Urinary bladder (tissue), 4 donors: ENCODE measurements around the gene PROCR. TPM values are rescaled to one million over a fixed set of nuclear protein-coding genes. Genes with fewer than 3 reads are reported as not detected.

Experiments used
- DNase-seq: peaks from one replicate; pipeline ENCODE4 v3.0.0-alpha.2; 2015; ENCODE audit errors: extremely low spot score
- H3K27ac ChIP-seq: one replicate; pipeline ENCODE4 v1.5.1; 2013; ENCODE audit warnings: low read depth, mild to moderate bottlenecking, moderate library complexity
- H3K36me3 ChIP-seq: one replicate; pipeline ENCODE4 v1.6.1; 2013; ENCODE audit warnings: mild to moderate bottlenecking, moderate library complexity; ENCODE audit not compliant: insufficient read depth
- H3K4me1 ChIP-seq: one replicate; pipeline ENCODE4 v1.6.1; 2013; ENCODE audit warnings: mild to moderate bottlenecking, moderate library complexity; ENCODE audit not compliant: insufficient read depth
- H3K4me3 ChIP-seq: one replicate; pipeline ENCODE4 v1.5.1; 2013; ENCODE audit warnings: low read depth, low read length
- WGBS: extraction: QIAGEN DNeasy Blood & Tissue Kit; methylation state at CpG from one replicate; pipeline ENCODE4 v1.1.7; 2013; 5-methylcytosine and 5-hydroxymethylcytosine counted together
- polyA plus RNA-seq: library from polyadenylated mRNA; stranded (reverse); fragments of 200-250 nt; gene quantifications from one replicate; pipeline ENCODE4 v1.2.3, GENCODE V29; 2013
- small RNA-seq: library from RNA; depleted of rRNA; stranded (forward); fragments of <200 nt; gene quantifications from one replicate; pipeline ENCODE3, GENCODE V24; 2014
- total RNA-seq: library from RNA; depleted of rRNA; stranded (reverse); fragments of >200 nt; gene quantifications from one replicate; pipeline ENCODE4 v1.2.3, GENCODE V29; 2014
- donor health status: healthy with polysubstance abuse.
- donor health status: healthy.

The PROCR gene
- total and polyA plus RNA-seq, 2 donors: 43.0 to 54.6 TPM

- H3K4me1 ChIP-seq: peaks cover 2% of the 10 kb centered on the region
- H3K27ac ChIP-seq: no peak within 1 kb of the TSS
- no peaks in the 10 kb centered on the region for H3K36me3 ChIP-seq
- WGBS: 2% methylated on average over 50 of the region's 70 CpGs
- H3K4me3 ChIP-seq: peak within 1 kb of the TSS; percentile 74
- DNase-seq: no peak
These were observed 54.4 kb downstream of the PROCR start, which contains the start of gene MMP24 for GRCh38 chr20:35226126-35226883. TSS of gene MMP24 (plus strand) at chr20:35226690. CDS start at chr20:35226739, 49 bp downstream.

Small RNAs within 50 kb of the gene (small RNA-seq; reads per million reads assigned to genes)
- gene MT1P3 (not detected), gene RNA5SP483 (not detected)

Other genes with a start within 250 kb of the PROCR start
- 24.9 TPM for gene GSS, start 216.3 kb upstream of the PROCR start, total RNA-seq
- 27.2 TPM for gene GSS, start 216.3 kb upstream of the PROCR start, polyA plus RNA-seq
- gene MYH7B, start 216.2 kb upstream of the PROCR start, total RNA-seq: 4.3 TPM
- 0.81 TPM for gene MYH7B, start 216.2 kb upstream of the PROCR start, polyA plus RNA-seq
- gene TRPC4AP, start 79.3 kb upstream of the PROCR start, total RNA-seq: 52.3 TPM
- 40.0 TPM for gene TRPC4AP, start 79.3 kb upstream of the PROCR start, polyA plus RNA-seq
- gene EDEM2, start 24.7 kb upstream of the PROCR start, total RNA-seq: 15.1 TPM
- gene EDEM2, start 24.7 kb upstream of the PROCR start, polyA plus RNA-seq: 17.8 TPM
- gene MMP24, start 54.6 kb downstream of the PROCR start, total RNA-seq: 1.5 TPM
- 0.67 TPM for gene MMP24, start 54.6 kb downstream of the PROCR start, polyA plus RNA-seq
- 13.4 TPM for gene MMP24OS, start 106.0 kb downstream of the PROCR start, total RNA-seq
- 38.0 TPM for gene MMP24OS, start 106.0 kb downstream of the PROCR start, polyA plus RNA-seq
- gene EIF6, start 112.7 kb downstream of the PROCR start, total RNA-seq: 66.2 TPM
- gene EIF6, start 112.7 kb downstream of the PROCR start, polyA plus RNA-seq: 141 TPM
- 0.21 TPM for gene FAM83C, start 120.4 kb downstream of the PROCR start, total RNA-seq
- gene FAM83C, start 120.4 kb downstream of the PROCR start, polyA plus RNA-seq: 0.18 TPM
- gene UQCC1, start 239.9 kb downstream of the PROCR start, total RNA-seq: 33.5 TPM
- gene UQCC1, start 239.9 kb downstream of the PROCR start, polyA plus RNA-seq: 29.0 TPM